ENCODE data around the gene ACOT2. TPM values are rescaled to one million over a fixed set of nuclear protein-coding genes. Genes with fewer than 3 reads are reported as not detected.

The ACOT2 gene
- polyA plus RNA-seq, 2 of the 4 experiments (the other 2 are of a cell fraction), result 61.6 to 64.8 TPM

DNA sequence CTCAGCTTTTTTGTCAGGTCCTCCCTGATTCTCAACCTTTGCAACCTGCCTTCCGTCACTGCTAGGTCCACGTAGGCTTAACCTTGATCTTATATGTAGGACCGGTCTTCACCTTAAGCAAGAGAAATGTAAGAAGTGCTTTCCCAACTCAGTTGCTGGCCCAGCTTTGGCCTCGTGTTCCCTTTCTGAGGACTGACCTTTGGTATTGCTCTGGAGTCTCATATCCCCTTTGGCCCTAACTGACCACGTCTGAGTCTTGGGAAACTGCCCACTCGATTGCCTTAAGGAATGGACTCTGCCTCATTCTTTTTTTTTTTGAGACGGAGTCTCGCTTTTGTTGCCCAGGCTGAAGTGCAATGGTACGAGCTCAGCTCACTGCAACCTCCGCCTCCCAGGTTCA is 51.3 kb downstream of the ACOT2 start:
- H3K4me2 ChIP-seq, result no peak overlapping the region
- FAIRE-seq, result no peak
- POLR2A ChIA-PET, result no interaction called here
- TF ChIP-seq HOXB5 (CRISPR knock-in tag; IDR thresholded peaks at IDR 0.05) (no peak), KDM1A (IDR thresholded peaks at IDR 0.05; ENCODE audit: low read depth) (no peak), POLR2AphosphoS2 (conservative IDR thresholded peaks at IDR 0.05; ENCODE audit: low read length) (no peak), RFX5 (IDR thresholded peaks at IDR 0.05) (no peak), POLR2A (IDR thresholded peaks at IDR 0.05; ENCODE audit: low read length) (no peak), MAFK (IDR thresholded peaks at IDR 0.05; ENCODE audit: partially characterized antibody) (no peak), ZC3H11A (IDR thresholded peaks at IDR 0.05) (no peak), ZSCAN20 (CRISPR knock-in tag; IDR thresholded peaks at IDR 0.05) (no peak), JUN (IDR thresholded peaks at IDR 0.05) (no peak), HOXB13 (CRISPR knock-in tag; IDR thresholded peaks at IDR 0.05; ENCODE audit: low read depth) (no peak), EHMT2 (IDR thresholded peaks at IDR 0.05; ENCODE audit: low read depth) (no peak), ZNF302 (CRISPR knock-in tag; IDR thresholded peaks at IDR 0.05) (no peak), KDM5A (IDR thresholded peaks at IDR 0.05) (no peak), TP53 (CRISPR knock-in tag; IDR thresholded peaks at IDR 0.05) (no peak), FOXS1 (CRISPR knock-in tag; IDR thresholded peaks at IDR 0.05) (no peak)
- TF ChIP-seq, protein P1, sequence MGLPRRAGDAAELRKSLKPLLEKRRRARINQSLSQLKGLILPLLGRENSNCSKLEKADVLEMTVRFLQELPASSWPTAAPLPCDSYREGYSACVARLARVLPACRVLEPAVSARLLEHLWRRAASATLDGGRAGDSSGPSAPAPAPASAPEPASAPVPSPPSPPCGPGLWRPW (IDR thresholded peaks at IDR 0.05), result no peak
- TF ChIP-seq, protein P2, sequence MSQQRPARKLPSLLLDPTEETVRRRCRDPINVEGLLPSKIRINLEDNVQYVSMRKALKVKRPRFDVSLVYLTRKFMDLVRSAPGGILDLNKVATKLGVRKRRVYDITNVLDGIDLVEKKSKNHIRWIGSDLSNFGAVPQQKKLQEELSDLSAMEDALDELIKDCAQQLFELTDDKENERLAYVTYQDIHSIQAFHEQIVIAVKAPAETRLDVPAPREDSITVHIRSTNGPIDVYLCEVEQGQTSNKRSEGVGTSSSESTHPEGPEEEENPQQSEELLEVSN (IDR thresholded peaks at IDR 0.05; ENCODE audit: borderline replicate concordance, low read depth), result no peak
- TF ChIP-seq, protein P3, sequence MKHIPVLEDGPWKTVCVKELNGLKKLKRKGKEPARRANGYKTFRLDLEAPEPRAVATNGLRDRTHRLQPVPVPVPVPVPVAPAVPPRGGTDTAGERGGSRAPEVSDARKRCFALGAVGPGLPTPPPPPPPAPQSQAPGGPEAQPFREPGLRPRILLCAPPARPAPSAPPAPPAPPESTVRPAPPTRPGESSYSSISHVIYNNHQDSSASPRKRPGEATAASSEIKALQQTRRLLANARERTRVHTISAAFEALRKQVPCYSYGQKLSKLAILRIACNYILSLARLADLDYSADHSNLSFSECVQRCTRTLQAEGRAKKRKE (CRISPR knock-in tag; IDR thresholded peaks at IDR 0.05; ENCODE audit: low read depth), result no peak
- H3K9me3 ChIP-seq, result no peaks in the 10 kb centered on the region
- WGBS (ENCODE audit: missing lambda C conversion rate), result 70% methylated on average over 10 of the region's 10 CpGs
- H3K4me3 ChIP-seq, result no peak overlapping the region
- H3K4me1 ChIP-seq, result no peaks in the 10 kb centered on the region
- CTCF ChIA-PET, result interaction anchor here (0.6 to 2.5 kb wide), 2 partner anchors 13 to 68 kb away, joined by 4 to 17 read pairs; no protein-coding TSS in a partner anchor
- ATAC-seq, result no peak
- H3K27ac ChIP-seq, result no peak overlapping the region
- no peak for DNase-seq (ENCODE audit: low read depth in 1 of 2, low spot score in 1 of 2)

DNA sequence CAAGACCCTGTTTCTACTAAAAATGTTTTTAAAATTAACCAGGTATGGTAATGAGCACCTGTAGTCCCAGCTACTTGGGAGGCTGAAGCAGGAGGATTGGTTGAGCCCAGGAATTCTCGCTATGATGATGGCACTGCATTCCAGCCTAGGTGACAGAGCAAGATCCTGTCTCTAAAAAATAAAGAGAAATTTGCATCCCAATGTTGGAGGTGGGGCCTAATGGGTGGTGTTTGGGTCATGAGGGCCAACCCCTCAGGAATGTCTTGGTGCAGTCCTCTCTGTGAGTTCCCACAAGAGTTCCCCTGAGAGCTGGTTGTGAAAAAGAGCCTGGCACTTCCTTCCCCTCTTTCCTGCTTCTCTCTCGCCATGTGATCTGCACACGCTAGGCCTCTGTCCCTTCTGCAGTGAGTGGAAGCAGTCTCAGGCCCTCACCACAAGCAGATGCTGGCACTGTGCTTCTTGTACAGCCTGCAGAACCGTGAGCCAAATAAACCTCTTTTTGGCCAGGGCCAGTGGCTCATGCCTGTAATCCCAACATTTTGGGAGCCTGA is 54.6 kb downstream of the ACOT2 start:
- POLR2A ChIA-PET, result no interaction called here
- no peak for ATAC-seq
- FAIRE-seq, result no peak
- H3K4me3 ChIP-seq, result no peak overlapping the region
- no peak overlapping the region for H3K4me2 ChIP-seq
- no peaks in the 10 kb centered on the region for H3K9me3 ChIP-seq
- H3K27ac ChIP-seq, result no peak overlapping the region
- no peaks in the 10 kb centered on the region for H3K4me1 ChIP-seq
- CTCF ChIA-PET, result interaction anchor here (0.9 to 1.6 kb wide), 3 partner anchors 21 to 180 kb away, joined by 3 read pairs; no protein-coding TSS in a partner anchor
- no peak for DNase-seq (ENCODE audit: low read depth in 1 of 2, low spot score in 1 of 2)
- TF ChIP-seq TP53 (CRISPR knock-in tag; IDR thresholded peaks at IDR 0.05) (no peak), FOSL2 (IDR thresholded peaks at IDR 0.05) (no peak), FOSL2 (CRISPR knock-in tag; IDR thresholded peaks at IDR 0.05) (no peak), PHF8 (IDR thresholded peaks at IDR 0.05; ENCODE audit: borderline replicate concordance, low read depth) (no peak), KDM1A (IDR thresholded peaks at IDR 0.05; ENCODE audit: low read depth) (no peak), NR3C1 (IDR thresholded peaks at IDR 0.05) (no peak), HEYL (CRISPR knock-in tag; IDR thresholded peaks at IDR 0.05) (no peak), ZC3H11A (IDR thresholded peaks at IDR 0.05) (no peak), EHMT2 (IDR thresholded peaks at IDR 0.05; ENCODE audit: low read depth) (no peak), CEBPB (IDR thresholded peaks at IDR 0.05) (no peak), JUN (IDR thresholded peaks at IDR 0.05) (no peak), SMC3 (IDR thresholded peaks at IDR 0.05) (no peak), RCOR1 (IDR thresholded peaks at IDR 0.05; ENCODE audit: low read depth, low read length) (no peak), POLR2A (IDR thresholded peaks at IDR 0.05; ENCODE audit: low read length) (no peak)
- TF ChIP-seq, protein P4, sequence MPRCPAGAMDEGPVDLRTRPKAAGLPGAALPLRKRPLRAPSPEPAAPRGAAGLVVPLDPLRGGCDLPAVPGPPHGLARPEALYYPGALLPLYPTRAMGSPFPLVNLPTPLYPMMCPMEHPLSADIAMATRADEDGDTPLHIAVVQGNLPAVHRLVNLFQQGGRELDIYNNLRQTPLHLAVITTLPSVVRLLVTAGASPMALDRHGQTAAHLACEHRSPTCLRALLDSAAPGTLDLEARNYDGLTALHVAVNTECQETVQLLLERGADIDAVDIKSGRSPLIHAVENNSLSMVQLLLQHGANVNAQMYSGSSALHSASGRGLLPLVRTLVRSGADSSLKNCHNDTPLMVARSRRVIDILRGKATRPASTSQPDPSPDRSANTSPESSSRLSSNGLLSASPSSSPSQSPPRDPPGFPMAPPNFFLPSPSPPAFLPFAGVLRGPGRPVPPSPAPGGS (IDR thresholded peaks at IDR 0.05), result no peak
- TF ChIP-seq, protein P5, sequence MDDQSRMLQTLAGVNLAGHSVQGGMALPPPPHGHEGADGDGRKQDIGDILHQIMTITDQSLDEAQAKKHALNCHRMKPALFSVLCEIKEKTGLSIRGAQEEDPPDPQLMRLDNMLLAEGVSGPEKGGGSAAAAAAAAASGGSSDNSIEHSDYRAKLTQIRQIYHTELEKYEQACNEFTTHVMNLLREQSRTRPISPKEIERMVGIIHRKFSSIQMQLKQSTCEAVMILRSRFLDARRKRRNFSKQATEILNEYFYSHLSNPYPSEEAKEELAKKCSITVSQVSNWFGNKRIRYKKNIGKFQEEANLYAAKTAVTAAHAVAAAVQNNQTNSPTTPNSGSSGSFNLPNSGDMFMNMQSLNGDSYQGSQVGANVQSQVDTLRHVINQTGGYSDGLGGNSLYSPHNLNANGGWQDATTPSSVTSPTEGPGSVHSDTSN (IDR thresholded peaks at IDR 0.05), result no peak
- TF ChIP-seq, protein P6, sequence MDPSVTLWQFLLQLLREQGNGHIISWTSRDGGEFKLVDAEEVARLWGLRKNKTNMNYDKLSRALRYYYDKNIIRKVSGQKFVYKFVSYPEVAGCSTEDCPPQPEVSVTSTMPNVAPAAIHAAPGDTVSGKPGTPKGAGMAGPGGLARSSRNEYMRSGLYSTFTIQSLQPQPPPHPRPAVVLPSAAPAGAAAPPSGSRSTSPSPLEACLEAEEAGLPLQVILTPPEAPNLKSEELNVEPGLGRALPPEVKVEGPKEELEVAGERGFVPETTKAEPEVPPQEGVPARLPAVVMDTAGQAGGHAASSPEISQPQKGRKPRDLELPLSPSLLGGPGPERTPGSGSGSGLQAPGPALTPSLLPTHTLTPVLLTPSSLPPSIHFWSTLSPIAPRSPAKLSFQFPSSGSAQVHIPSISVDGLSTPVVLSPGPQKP (IDR thresholded peaks at IDR 0.05; ENCODE audit: low read depth, low read length), result no peak
- TF ChIP-seq, protein P7, sequence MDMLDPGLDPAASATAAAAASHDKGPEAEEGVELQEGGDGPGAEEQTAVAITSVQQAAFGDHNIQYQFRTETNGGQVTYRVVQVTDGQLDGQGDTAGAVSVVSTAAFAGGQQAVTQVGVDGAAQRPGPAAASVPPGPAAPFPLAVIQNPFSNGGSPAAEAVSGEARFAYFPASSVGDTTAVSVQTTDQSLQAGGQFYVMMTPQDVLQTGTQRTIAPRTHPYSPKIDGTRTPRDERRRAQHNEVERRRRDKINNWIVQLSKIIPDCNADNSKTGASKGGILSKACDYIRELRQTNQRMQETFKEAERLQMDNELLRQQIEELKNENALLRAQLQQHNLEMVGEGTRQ (IDR thresholded peaks at IDR 0.05), result no peak
- 77% methylated on average over 4 of the region's 4 CpGs for whole genome bisulfite sequencing (ENCODE audit: missing lambda C conversion rate)

Data from A549 (cell line).